Sigmoid colon (tissue), 4 donors: Measurements from ENCODE around the gene ADSS1.

ENCODE experiments used
- CTCF ChIP-seq, 4 experiments: fragments of 450-650 bp in 3 of 4; fragments of 200-600 bp in 1 of 4; IDR thresholded peaks; one replicate each; pipeline ENCODE4 v1.5.1; 2016 to 2019; ENCODE audit warnings: antibody characterized with exemption in 4 of 4, mild to moderate bottlenecking in 3 of 4, moderate library complexity in 2 of 4
- POLR2AphosphoS5 ChIP-seq, 4 donors: sonication (generic); formaldehyde crosslinking; IDR thresholded peaks; one replicate each; pipeline ENCODE4 v1.6.1; 2017; ENCODE audit warnings: antibody characterized with exemption in 4 of 4

GRCh38 chr14:104718147-104718546 lies 5.9 kb upstream of the ADSS1 start:
- TF ChIP-seq CTCF (IDR thresholded peaks at IDR 0.05) (no peak), POLR2AphosphoS5 (IDR thresholded peaks at IDR 0.05) (no peak)
